ENCODE measurements around the gene TLCD3B. TPM values are rescaled to one million over a fixed set of nuclear protein-coding genes. Genes with fewer than 3 reads are reported as not detected.

TLCD3B gene
- total RNA-seq, 1 donor from 2014 or later = 1.5 TPM

DNA sequence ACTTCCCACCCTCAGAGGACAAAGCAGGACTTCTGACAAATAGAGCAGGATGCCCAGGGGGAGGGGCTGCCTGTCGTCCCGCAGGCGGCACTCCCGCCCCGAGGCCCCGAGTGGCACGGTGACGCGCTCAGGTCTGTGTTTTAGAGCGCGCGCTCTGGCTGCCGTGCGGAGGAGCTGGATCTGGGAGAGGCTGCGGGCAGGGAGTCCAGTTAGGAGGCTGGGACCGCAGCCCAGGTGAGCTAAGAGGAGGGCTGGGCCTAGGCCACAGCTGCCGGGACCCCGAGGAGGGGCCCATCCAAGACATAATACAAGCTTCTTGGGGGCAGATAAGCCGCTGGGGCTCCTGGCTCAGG, 26.7 kb downstream of the TLCD3B start:
- no peaks in the 10 kb centered on the region for H3K4me1 Mint-ChIP-seq (ENCODE audit: low read depth)
- no peaks in the 10 kb centered on the region for H3K9me3 Mint-ChIP-seq (ENCODE audit: low read depth)
- H3K4me3 Mint-ChIP-seq (ENCODE audit: low read depth) = no peak overlapping the region
- TF ChIP-seq, protein P1, sequence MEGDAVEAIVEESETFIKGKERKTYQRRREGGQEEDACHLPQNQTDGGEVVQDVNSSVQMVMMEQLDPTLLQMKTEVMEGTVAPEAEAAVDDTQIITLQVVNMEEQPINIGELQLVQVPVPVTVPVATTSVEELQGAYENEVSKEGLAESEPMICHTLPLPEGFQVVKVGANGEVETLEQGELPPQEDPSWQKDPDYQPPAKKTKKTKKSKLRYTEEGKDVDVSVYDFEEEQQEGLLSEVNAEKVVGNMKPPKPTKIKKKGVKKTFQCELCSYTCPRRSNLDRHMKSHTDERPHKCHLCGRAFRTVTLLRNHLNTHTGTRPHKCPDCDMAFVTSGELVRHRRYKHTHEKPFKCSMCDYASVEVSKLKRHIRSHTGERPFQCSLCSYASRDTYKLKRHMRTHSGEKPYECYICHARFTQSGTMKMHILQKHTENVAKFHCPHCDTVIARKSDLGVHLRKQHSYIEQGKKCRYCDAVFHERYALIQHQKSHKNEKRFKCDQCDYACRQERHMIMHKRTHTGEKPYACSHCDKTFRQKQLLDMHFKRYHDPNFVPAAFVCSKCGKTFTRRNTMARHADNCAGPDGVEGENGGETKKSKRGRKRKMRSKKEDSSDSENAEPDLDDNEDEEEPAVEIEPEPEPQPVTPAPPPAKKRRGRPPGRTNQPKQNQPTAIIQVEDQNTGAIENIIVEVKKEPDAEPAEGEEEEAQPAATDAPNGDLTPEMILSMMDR (IDR thresholded peaks at IDR 0.05; ENCODE audit: unreplicated experiment) = no peak
- peaks cover 4% of the 10 kb centered on the region for H3K36me3 Mint-ChIP-seq (ENCODE audit: insufficient read depth)
- H3K27ac Mint-ChIP-seq = no peak overlapping the region
- peaks cover 18% of the 10 kb centered on the region for H3K27me3 Mint-ChIP-seq
- no peak for DNase-seq (ENCODE audit: low spot score, unreplicated experiment)

DNA sequence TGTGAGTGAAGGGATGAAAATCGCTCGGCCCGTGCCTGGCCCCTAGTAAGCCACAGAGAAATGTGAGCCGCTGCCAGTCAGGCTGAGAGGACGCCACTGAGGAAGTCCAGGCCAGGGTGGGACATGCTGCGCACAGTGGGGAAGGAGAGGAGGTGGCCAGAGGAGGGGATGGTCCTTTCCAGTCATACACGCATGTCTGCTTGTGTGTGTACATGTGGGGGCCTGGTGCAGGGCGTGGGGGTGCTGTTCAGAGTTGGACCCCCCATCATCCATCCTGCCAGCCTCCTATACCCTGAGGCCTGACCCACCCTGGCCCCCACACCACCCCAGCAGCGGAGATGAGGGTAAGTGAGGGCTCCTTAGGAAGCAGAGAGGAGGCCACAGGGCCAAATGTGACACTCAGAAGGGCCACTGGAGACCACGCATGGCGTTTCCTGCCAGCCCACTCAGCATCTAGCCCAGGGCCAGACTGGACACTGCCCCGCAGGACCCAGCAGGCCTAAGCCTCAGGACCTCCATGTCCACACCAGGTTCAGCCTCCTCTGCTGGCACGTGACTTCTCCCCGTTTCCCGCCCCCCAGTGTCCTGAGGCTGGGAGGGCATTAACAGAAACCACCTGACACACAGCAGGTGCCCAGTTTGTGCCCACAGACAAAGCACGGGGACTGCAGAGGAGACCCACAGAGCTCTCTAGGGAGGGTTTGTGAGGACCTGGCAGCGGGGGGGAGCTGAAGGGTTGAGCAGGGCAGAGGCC, 27.2 kb downstream of the TLCD3B start:
- Mint-ChIP-seq H3K9me3 (ENCODE audit: low read depth) (no peaks in the 10 kb centered on the region), H3K27ac (peak overlapping the region; percentile 29), H3K4me3 (ENCODE audit: low read depth) (no peak overlapping the region), H3K27me3 (peaks cover 13% of the 10 kb centered on the region), H3K4me1 (ENCODE audit: low read depth) (no peaks in the 10 kb centered on the region), H3K36me3 (ENCODE audit: insufficient read depth) (peaks cover 5% of the 10 kb centered on the region)
- no peak for DNase-seq (ENCODE audit: low spot score, unreplicated experiment)
- TF ChIP-seq, protein P1 (IDR thresholded peaks at IDR 0.05; ENCODE audit: unreplicated experiment) = no peak

DNA sequence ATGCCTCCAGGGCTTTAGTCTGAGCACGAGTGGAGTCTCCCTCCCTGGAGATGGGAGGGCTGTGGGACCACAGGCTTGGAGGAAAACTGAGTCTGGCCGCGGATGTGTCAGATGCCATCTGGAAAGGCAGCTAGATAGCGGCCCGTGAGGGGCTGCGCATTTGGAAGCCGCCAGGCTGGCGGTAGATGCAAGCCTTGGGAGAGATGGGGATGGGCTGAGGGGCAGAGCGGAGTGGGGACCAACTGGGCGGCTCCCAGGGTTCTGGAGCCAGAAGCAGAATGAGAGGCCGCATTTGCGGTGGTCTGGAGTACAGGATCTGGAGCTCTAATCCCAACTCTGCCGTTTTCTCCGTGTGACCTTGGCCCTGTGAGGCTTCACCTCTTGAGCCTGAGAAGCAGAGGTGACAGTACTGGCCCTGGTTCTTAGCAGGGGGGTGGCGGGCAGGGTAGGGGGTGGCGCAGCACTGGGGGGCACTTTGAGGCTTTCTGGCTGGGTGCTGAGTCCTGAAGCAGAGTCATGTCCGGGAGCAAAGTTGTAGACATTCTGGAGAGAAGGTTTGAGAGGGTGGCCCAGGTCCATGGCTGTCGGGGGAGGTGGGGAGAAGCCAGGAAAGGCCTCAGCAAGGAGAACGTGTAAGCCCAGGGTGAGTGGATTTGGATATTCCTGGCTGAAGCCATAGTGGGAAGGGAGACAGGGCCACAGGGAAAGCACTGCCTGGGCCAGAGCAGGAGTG, 28.3 kb downstream of the TLCD3B start:
- H3K27me3 Mint-ChIP-seq = peaks cover 2% of the 10 kb centered on the region
- no peak overlapping the region for H3K27ac Mint-ChIP-seq
- no peaks in the 10 kb centered on the region for H3K9me3 Mint-ChIP-seq (ENCODE audit: low read depth)
- TF ChIP-seq, protein P1 (IDR thresholded peaks at IDR 0.05; ENCODE audit: unreplicated experiment) = no peak
- no peak overlapping the region for H3K4me3 Mint-ChIP-seq (ENCODE audit: low read depth)
- H3K36me3 Mint-ChIP-seq (ENCODE audit: insufficient read depth) = peaks cover 5% of the 10 kb centered on the region
- DNase-seq (ENCODE audit: low spot score, unreplicated experiment) = no peak
- no peaks in the 10 kb centered on the region for H3K4me1 Mint-ChIP-seq (ENCODE audit: low read depth)

DNA sequence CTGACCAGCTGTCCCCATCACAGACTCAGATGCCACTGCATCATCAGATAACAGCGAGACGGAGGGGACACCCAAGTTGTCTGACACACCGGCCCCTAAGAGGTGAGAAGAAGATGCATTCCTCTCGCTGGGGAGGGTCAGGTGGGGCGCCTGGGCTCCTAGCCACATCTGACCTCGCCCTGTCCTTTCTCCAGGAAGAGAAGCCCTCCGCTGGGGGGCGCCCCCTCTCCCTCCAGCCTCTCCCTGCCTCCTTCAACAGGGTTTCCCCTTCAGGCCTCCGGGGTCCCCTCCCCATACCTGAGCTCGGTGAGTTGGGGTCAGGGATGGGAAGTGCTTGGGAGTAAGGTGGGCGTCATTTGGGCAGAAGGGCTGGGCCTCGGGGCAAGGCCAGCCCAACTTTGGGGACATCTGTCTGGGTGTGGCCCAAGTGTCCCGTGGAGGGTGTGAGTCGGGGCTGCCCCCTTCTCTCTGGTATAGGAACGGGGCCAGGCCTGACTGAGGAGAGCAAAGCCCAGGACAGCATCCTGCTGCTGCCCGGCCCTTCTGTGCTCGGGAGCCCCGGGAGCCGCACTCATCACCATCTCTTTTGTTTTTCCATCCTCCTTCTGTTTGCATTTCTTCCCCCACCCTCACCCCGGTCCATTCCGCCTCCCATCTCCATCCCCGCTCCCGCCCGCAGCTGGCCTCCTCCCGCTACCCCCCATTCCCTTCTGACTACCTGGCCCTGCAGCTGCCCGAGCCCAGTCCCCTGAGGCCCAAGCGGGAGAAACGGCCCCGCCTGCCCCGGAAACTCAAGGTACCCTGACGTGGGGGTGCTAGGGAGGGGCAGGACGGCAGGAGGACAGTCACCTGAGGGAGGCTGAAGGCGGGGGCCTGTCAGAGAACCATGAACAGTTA, 30.1 kb downstream of the TLCD3B start:
- Mint-ChIP-seq H3K36me3 (ENCODE audit: insufficient read depth) (peaks cover 4% of the 10 kb centered on the region), H3K4me1 (ENCODE audit: low read depth) (peaks cover 7% of the 10 kb centered on the region), H3K27ac (no peak overlapping the region), H3K27me3 (no peaks in the 10 kb centered on the region), H3K9me3 (ENCODE audit: low read depth) (no peaks in the 10 kb centered on the region), H3K4me3 (ENCODE audit: low read depth) (no peak overlapping the region)
- TF ChIP-seq, protein P1 (IDR thresholded peaks at IDR 0.05; ENCODE audit: unreplicated experiment) = no peak
- no peak for DNase-seq (ENCODE audit: low spot score, unreplicated experiment)

DNA sequence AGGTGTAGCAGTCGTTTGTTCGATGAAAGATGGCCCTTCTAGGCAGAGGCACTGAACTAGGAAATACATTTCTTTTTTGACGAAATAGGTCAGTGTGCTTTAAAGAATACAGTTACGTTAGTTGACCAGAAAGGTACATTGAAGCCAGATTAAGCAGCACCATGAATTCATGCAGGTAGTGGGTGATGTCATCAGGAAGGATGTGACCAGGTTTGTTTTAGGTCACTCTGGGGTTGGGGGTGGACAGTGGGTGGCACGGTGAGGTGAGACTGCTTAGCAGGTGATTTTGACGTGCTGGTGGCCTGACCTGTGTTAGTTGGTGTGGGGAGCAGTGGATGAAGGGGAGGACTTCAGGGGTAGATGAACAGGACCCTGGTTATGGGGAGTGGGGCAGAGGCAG, 31.5 kb downstream of the TLCD3B start:
- TF ChIP-seq, protein P1 (IDR thresholded peaks at IDR 0.05; ENCODE audit: unreplicated experiment) = no peak
- H3K27ac Mint-ChIP-seq = no peak overlapping the region

More for the DNA sequence above, 31.5 kb downstream of the TLCD3B start:
- Mint-ChIP-seq H3K4me1 (ENCODE audit: low read depth) (peaks cover 11% of the 10 kb centered on the region), H3K4me3 (ENCODE audit: low read depth) (no peak overlapping the region), H3K36me3 (ENCODE audit: insufficient read depth) (peaks cover 4% of the 10 kb centered on the region), H3K9me3 (ENCODE audit: low read depth) (no peaks in the 10 kb centered on the region), H3K27me3 (no peaks in the 10 kb centered on the region)
- no peak for DNase-seq (ENCODE audit: low spot score, unreplicated experiment)
